GM13977 (cell line): ENCODE measurements around the gene PIK3C3.
A peak's percentile ranks its signal among the peaks of the same experiment; 100 is the strongest.

ENCODE experiments used
- DNase-seq: peaks from one replicate; pipeline ENCODE4 v3.0.0; 2012; ENCODE audit warnings: low spot score
- in situ Hi-C: fragments of 300-500 bp; cut with MboI; formaldehyde crosslinking; loops from one replicate; pipeline ENCODE4 v1.12.0; 2022; ENCODE audit warnings: low sequenced_read_pairs, low pct_unique_long_range_greater_than_20kb, mixed read lengths, inconsistent platforms; ENCODE audit not compliant: unreplicated experiment
- TF ChIP-seq, protein P1 (sequence below): IDR thresholded peaks from 2 replicates; pipeline ENCODE4 v1.5.1; 2012; ENCODE audit warnings: mild to moderate bottlenecking, control low read depth; ENCODE audit not compliant: insufficient read depth; ENCODE audit errors: extremely low read depth, missing control alignments

The PIK3C3 gene

GRCh38 chr18:42069036-42069435, 114.0 kb downstream of the PIK3C3 start:
- in situ Hi-C loops: no loop called here
- TF ChIP-seq, protein P1, sequence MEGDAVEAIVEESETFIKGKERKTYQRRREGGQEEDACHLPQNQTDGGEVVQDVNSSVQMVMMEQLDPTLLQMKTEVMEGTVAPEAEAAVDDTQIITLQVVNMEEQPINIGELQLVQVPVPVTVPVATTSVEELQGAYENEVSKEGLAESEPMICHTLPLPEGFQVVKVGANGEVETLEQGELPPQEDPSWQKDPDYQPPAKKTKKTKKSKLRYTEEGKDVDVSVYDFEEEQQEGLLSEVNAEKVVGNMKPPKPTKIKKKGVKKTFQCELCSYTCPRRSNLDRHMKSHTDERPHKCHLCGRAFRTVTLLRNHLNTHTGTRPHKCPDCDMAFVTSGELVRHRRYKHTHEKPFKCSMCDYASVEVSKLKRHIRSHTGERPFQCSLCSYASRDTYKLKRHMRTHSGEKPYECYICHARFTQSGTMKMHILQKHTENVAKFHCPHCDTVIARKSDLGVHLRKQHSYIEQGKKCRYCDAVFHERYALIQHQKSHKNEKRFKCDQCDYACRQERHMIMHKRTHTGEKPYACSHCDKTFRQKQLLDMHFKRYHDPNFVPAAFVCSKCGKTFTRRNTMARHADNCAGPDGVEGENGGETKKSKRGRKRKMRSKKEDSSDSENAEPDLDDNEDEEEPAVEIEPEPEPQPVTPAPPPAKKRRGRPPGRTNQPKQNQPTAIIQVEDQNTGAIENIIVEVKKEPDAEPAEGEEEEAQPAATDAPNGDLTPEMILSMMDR: no peak

DNA sequence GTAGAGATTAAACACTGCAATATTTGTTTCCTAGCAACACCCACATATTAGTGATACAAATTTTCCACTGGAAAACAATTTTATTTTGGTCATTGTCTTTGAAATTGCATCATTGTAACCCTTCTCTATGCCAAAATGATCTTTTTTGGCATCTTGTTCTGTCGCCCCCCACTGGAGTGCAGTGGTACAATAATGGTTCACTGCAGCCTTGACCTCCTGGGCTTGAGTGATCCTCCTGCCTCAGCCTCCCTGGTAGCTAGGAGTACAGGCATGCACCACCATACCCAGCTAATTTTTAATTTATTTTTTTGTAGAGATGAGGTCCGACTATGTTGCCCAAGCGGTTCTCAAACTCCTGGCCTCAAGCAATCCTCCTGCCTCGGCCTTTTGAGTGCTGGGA, 117.4 kb downstream of the PIK3C3 start:
- TF ChIP-seq, protein P1: peak; percentile 10
- DNase-seq: no peak
- in situ Hi-C loops: no loop called here

More at GRCh38 chr18:42069036-42069435, 114.0 kb downstream of the PIK3C3 start:
- DNase-seq: no peak

GRCh38 chr18:42074704-42075103, 119.7 kb downstream of the PIK3C3 start:
- TF ChIP-seq, protein P1: no peak
- in situ Hi-C loops: no loop called here
- no peak for DNase-seq

- in situ Hi-C loops: no loop called here
- TF ChIP-seq, protein P1: no peak
- DNase-seq: no peak
Measured at GRCh38 chr18:42078711-42079110, 123.7 kb downstream of the PIK3C3 start.

DNA sequence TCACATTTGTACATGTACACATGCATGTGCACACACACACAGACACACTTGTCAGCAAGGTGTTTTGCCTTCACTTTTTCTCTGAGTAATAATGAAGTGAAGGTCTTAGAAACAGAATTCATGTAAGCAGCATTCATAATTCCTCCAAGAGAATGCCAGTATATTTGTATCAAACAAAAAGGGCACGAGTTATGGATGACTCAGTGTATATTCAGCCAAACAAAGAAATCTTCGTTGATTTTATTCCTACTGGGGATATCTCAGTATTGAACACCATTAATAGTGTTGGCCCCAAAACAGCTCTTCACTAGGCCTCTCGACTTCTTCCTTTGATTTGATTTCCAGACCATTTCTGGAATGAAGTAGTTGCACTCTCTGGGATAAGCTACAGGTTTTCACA, 125.3 kb downstream of the PIK3C3 start:
- DNase-seq: no peak
- TF ChIP-seq, protein P1: no peak
- in situ Hi-C loops: no loop called here

DNA sequence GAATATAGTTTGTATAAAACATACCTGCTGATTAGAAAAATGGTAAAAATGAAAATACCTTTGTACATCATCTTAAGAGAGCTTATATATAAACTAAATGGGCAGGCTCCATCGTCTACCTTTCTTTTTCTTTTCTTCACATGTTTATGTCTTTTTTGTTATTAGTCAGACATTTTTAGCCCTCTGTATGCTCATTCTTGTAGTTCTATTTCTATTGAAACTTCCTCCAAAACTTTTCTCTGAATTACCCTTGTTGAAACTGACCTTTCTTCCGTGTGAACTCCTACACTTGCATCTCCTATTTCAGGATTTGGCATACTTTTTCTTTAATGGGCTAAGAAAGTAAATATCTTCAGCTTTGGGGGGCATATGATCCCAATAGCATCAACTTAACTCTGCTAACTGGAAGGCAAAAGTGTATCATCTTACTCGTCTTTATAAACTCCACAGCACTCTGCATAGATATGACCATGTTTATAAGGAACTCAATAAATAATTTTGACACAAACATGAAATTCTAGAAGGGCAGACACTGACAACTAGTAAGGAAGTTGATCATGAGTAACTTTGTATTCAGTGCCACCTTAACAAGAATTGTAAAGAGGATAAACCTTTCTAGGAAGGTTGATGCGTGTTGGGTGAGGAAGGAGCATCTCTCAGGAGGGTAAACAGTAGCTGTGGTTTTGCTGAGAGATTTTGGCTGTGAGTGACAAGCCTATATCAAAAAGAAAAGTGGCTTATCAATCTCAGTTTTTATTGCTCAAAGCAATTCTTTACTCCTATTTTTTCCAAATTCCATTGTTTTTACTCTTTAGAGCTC, 127.6 kb downstream of the PIK3C3 start:
- TF ChIP-seq, protein P1: no peak
- in situ Hi-C loops: no loop called here
- DNase-seq: no peak
